ENCODE measurements around the gene GLRX2. TPM values are rescaled to one million over a fixed set of nuclear protein-coding genes. Genes with fewer than 3 reads are reported as not detected.

Gene GLRX2
- polyA plus RNA-seq, 3 donors: 4.2 to 16.1 (median 15.2) TPM

GRCh38 chr1:193142409-193142808 is 37.2 kb upstream of the GLRX2 start:
- Histone ChIP-seq H2AFZ (ENCODE audit: insufficient read depth, low read depth, low read length, poor library complexity, severe bottlenecking) (no peak overlapping the region), H3K4me2 (replicated peaks; ENCODE audit: extremely low read depth, low read length, poor library complexity, severe bottlenecking) (no peak overlapping the region), H3K4me1 (ENCODE audit: control insufficient read depth in 1 of 2, insufficient read depth in 2 of 2, low read length in 2 of 2) (no peaks in the 10 kb centered on the region), H3K27me3 (ENCODE audit: control insufficient read depth in 2 of 2, insufficient read depth in 2 of 2, low read length in 2 of 2) (no peaks in the 10 kb centered on the region), H3K9ac (ENCODE audit: insufficient read depth, low read length, poor library complexity, severe bottlenecking) (no peak overlapping the region), H3K9me3 (replicated peaks in 1 of 2; ENCODE audit: control insufficient read depth in 1 of 2, insufficient read depth in 1 of 2, low read length in 2 of 2) (no peaks in the 10 kb centered on the region), H3K36me3 (replicated peaks in 1 of 2; ENCODE audit: control insufficient read depth in 1 of 2, insufficient read depth in 2 of 2, low read length in 2 of 2) (peaks cover 52 to 91% of the 10 kb centered on the region in 2 donors), H3K27ac (ENCODE audit: low read depth in 1 of 2, low read length in 2 of 2) (no peak overlapping the region), H4K20me1 (ENCODE audit: insufficient read depth, low read length) (peaks cover 20% of the 10 kb centered on the region), H3K4me3 (replicated peaks in 1 of 3; ENCODE audit: low read depth in 2 of 3, low read length in 3 of 3) (no peak overlapping the region), H3K79me2 (ENCODE audit: insufficient read depth, low read length) (peaks cover 11% of the 10 kb centered on the region)
- DNase-seq: no peak
- H3K9me3 Mint-ChIP-seq: no peaks in the 10 kb centered on the region
- peaks cover 68 to 75% of the 10 kb centered on the region in 2 donors for H3K36me3 Mint-ChIP-seq
- TF ChIP-seq, protein P1, sequence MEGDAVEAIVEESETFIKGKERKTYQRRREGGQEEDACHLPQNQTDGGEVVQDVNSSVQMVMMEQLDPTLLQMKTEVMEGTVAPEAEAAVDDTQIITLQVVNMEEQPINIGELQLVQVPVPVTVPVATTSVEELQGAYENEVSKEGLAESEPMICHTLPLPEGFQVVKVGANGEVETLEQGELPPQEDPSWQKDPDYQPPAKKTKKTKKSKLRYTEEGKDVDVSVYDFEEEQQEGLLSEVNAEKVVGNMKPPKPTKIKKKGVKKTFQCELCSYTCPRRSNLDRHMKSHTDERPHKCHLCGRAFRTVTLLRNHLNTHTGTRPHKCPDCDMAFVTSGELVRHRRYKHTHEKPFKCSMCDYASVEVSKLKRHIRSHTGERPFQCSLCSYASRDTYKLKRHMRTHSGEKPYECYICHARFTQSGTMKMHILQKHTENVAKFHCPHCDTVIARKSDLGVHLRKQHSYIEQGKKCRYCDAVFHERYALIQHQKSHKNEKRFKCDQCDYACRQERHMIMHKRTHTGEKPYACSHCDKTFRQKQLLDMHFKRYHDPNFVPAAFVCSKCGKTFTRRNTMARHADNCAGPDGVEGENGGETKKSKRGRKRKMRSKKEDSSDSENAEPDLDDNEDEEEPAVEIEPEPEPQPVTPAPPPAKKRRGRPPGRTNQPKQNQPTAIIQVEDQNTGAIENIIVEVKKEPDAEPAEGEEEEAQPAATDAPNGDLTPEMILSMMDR (IDR thresholded peaks at IDR 0.05): no peak
- H3K4me1 Mint-ChIP-seq: no peaks in the 10 kb centered on the region
- intact Hi-C loops (cut with micrococcal nuclease): no loop called here
- H3K4me3 Mint-ChIP-seq: no peak overlapping the region
- no peaks in the 10 kb centered on the region for H3K27me3 Mint-ChIP-seq (ENCODE audit: low read depth in 3 of 3)
- WGBS (ENCODE audit: insufficient coverage): no CpG with 5 or more reads among the region's 2 CpGs
- peak overlapping the region in 1 of 7 donors; percentile 5 for H3K27ac Mint-ChIP-seq

DNA sequence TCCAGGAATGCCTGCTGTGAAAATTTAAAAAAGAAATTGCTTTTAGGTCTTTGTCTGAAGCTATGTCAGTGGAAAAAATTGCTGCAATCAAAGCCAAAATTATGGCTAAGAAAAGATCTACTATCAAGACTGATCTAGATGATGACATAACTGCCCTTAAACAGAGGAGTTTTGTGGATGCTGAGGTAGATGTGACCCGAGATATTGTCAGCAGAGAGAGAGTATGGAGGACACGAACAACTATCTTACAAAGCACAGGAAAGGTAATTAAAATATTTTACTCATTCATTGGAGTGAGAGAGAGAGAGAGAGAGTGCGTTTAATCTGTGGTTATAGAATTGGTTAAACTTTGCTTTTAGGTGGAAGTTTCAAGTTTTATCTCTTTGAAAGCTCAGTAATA is 36.6 kb upstream of the GLRX2 start:
- Histone ChIP-seq H4K20me1 (ENCODE audit: insufficient read depth, low read length) (peaks cover 21% of the 10 kb centered on the region), H2AFZ (ENCODE audit: insufficient read depth, low read depth, low read length, poor library complexity, severe bottlenecking) (no peak overlapping the region), H3K4me2 (replicated peaks; ENCODE audit: extremely low read depth, low read length, poor library complexity, severe bottlenecking) (no peak overlapping the region), H3K9me3 (replicated peaks in 1 of 2; ENCODE audit: control insufficient read depth in 1 of 2, insufficient read depth in 1 of 2, low read length in 2 of 2) (no peaks in the 10 kb centered on the region), H3K79me2 (ENCODE audit: insufficient read depth, low read length) (peaks cover 11% of the 10 kb centered on the region), H3K27me3 (ENCODE audit: control insufficient read depth in 2 of 2, insufficient read depth in 2 of 2, low read length in 2 of 2) (no peaks in the 10 kb centered on the region), H3K4me1 (ENCODE audit: control insufficient read depth in 1 of 2, insufficient read depth in 2 of 2, low read length in 2 of 2) (no peaks in the 10 kb centered on the region), H3K4me3 (replicated peaks in 1 of 3; ENCODE audit: low read depth in 2 of 3, low read length in 3 of 3) (no peak overlapping the region), H3K9ac (ENCODE audit: insufficient read depth, low read length, poor library complexity, severe bottlenecking) (no peak overlapping the region), H3K36me3 (replicated peaks in 1 of 2; ENCODE audit: control insufficient read depth in 1 of 2, insufficient read depth in 2 of 2, low read length in 2 of 2) (peaks cover 58 to 92% of the 10 kb centered on the region in 2 donors), H3K27ac (ENCODE audit: low read depth in 1 of 2, low read length in 2 of 2) (no peak overlapping the region)
- intact Hi-C loops (cut with micrococcal nuclease): no loop called here
- Mint-ChIP-seq H3K4me1 (no peaks in the 10 kb centered on the region), H3K36me3 (peaks cover 69 to 73% of the 10 kb centered on the region in 2 donors), H3K4me3 (no peak overlapping the region), H3K27me3 (ENCODE audit: low read depth in 3 of 3) (no peaks in the 10 kb centered on the region), H3K27ac (no peak overlapping the region), H3K9me3 (no peaks in the 10 kb centered on the region)
- TF ChIP-seq, protein P1 (IDR thresholded peaks at IDR 0.05): no peak
- no peak for DNase-seq
- no CpG with 5 or more reads among the region's 3 CpGs for WGBS (ENCODE audit: insufficient coverage)
